ENCODE data around the gene HSH2D. TPM values are rescaled to one million over a fixed set of nuclear protein-coding genes. Genes with fewer than 3 reads are reported as not detected.

HSH2D gene
- total and polyA plus RNA-seq, 9 of the 15 experiments (the other 6 are each of a cell fraction or from before 2014, with no cell fraction given) = 0.03 to 1.1 (median 0.35) TPM; not detected in 1

DNA sequence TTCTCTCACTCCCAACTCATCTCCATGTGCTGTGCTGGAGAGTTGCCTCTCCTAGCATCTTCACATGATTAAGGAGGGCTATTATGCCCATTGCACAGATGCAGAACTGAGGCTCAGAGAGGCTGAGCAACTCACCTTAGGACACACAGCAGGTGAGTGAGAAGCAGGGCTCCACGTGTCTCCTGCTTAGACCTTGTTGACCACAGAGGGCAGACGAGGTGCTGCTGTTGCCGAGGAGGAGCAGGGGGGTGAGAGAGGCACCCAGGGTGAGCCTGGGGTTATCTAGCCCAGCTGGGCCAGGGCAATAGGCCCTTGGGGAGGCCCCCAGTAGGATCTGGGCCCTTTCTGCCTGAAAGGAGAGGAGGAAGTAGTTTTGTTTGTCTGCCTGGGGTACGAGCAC is 2.4 kb upstream of the HSH2D start (continued):
- TF ChIP-seq MIER1 (IDR thresholded peaks at IDR 0.05; ENCODE audit: low read depth) (no peak), FOXJ2 (tag; IDR thresholded peaks at IDR 0.05) (no peak), ZNF75A (CRISPR knock-in tag; IDR thresholded peaks at IDR 0.05) (no peak), NFXL1 (CRISPR knock-in tag; IDR thresholded peaks at IDR 0.05) (no peak), STAG1 (CRISPR knock-in tag; IDR thresholded peaks at IDR 0.05; ENCODE audit: borderline replicate concordance) (no peak), SREBF1 (IDR thresholded peaks at IDR 0.05; ENCODE audit: borderline replicate concordance, low read depth, low read length) (no peak), SAFB2 (IDR thresholded peaks at IDR 0.05; ENCODE audit: borderline replicate concordance, low read depth, low read length, severe bottlenecking) (no peak), ZBTB8A (IDR thresholded peaks at IDR 0.05; ENCODE audit: partially characterized antibody) (no peak), ZNF24 (IDR thresholded peaks at IDR 0.05) (no peak), ZNF444 (CRISPR knock-in tag; IDR thresholded peaks at IDR 0.05) (no peak), SRSF3 (IDR thresholded peaks at IDR 0.05; ENCODE audit: insufficient read depth, low read length) (no peak), POLR2AphosphoS5 (IDR thresholded peaks at IDR 0.05; ENCODE audit: control insufficient read depth, insufficient read depth, low read depth, low read length) (no peak), TEAD4 (IDR thresholded peaks at IDR 0.05; ENCODE audit: low read length) (no peak), TEAD4 (CRISPR knock-in tag; IDR thresholded peaks at IDR 0.05; ENCODE audit: borderline replicate concordance) (no peak), ZNF124 (CRISPR knock-in tag; IDR thresholded peaks at IDR 0.05) (no peak), ZC3H4 (CRISPR knock-in tag; IDR thresholded peaks at IDR 0.05; ENCODE audit: borderline replicate concordance) (no peak), SMARCB1 (IDR thresholded peaks at IDR 0.05; ENCODE audit: insufficient read length, low read depth) (no peak), SRSF9 (IDR thresholded peaks at IDR 0.05; ENCODE audit: borderline replicate concordance, low read depth, low read length) (no peak), HDAC3 (IDR thresholded peaks at IDR 0.05; ENCODE audit: borderline replicate concordance, partially characterized antibody) (no peak), ARID2 (IDR thresholded peaks at IDR 0.05) (no peak), NFATC3 (IDR thresholded peaks at IDR 0.05) (no peak), FUS (optimal IDR thresholded peaks at IDR 0.05; ENCODE audit: low read depth, low read length) (no peak), ZC3H11A (IDR thresholded peaks at IDR 0.05; ENCODE audit: low read depth, low read length) (no peak), ZNF274 (IDR thresholded peaks at IDR 0.05; ENCODE audit: borderline replicate concordance, low read depth, low read length) (no peak)
- TF ChIP-seq, protein P1, sequence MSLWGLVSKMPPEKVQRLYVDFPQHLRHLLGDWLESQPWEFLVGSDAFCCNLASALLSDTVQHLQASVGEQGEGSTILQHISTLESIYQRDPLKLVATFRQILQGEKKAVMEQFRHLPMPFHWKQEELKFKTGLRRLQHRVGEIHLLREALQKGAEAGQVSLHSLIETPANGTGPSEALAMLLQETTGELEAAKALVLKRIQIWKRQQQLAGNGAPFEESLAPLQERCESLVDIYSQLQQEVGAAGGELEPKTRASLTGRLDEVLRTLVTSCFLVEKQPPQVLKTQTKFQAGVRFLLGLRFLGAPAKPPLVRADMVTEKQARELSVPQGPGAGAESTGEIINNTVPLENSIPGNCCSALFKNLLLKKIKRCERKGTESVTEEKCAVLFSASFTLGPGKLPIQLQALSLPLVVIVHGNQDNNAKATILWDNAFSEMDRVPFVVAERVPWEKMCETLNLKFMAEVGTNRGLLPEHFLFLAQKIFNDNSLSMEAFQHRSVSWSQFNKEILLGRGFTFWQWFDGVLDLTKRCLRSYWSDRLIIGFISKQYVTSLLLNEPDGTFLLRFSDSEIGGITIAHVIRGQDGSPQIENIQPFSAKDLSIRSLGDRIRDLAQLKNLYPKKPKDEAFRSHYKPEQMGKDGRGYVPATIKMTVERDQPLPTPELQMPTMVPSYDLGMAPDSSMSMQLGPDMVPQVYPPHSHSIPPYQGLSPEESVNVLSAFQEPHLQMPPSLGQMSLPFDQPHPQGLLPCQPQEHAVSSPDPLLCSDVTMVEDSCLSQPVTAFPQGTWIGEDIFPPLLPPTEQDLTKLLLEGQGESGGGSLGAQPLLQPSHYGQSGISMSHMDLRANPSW (CRISPR knock-in tag; IDR thresholded peaks at IDR 0.05) = no peak
- TF ChIP-seq, protein P2, sequence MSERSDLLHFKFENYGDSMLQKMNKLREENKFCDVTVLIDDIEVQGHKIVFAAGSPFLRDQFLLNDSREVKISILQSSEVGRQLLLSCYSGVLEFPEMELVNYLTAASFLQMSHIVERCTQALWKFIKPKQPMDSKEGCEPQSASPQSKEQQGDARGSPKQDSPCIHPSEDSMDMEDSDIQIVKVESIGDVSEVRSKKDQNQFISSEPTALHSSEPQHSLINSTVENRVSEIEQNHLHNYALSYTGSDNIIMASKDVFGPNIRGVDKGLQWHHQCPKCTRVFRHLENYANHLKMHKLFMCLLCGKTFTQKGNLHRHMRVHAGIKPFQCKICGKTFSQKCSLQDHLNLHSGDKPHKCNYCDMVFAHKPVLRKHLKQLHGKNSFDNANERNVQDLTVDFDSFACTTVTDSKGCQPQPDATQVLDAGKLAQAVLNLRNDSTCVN (CRISPR knock-in tag; IDR thresholded peaks at IDR 0.05) = no peak
- TF ChIP-seq, protein P3, sequence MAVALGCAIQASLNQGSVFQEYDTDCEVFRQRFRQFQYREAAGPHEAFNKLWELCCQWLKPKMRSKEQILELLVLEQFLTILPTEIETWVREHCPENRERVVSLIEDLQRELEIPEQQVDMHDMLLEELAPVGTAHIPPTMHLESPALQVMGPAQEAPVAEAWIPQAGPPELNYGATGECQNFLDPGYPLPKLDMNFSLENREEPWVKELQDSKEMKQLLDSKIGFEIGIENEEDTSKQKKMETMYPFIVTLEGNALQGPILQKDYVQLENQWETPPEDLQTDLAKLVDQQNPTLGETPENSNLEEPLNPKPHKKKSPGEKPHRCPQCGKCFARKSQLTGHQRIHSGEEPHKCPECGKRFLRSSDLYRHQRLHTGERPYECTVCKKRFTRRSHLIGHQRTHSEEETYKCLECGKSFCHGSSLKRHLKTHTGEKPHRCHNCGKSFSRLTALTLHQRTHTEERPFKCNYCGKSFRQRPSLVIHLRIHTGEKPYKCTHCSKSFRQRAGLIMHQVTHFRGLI (CRISPR knock-in tag; IDR thresholded peaks at IDR 0.05) = no peak

Measured in K562 (cell line).